Stimulated activated CD4-positive, alpha-beta T cell treated with anti-CD3 and anti-CD28 coated beads, TNF-alpha, amount 100 ng/mL, for 4 hours (primary cell): Measurements from ENCODE around the gene PEPD.
A peak's percentile ranks its signal among the peaks of the same experiment; 100 is the strongest.
"Not testable (repeated sequence)": the region's sequence is repeated elsewhere in the genome, so short reads cannot be mapped to it uniquely, and the experiment has no call there.

Experiments
- DNase-seq, 3 experiments: peaks; one replicate each; pipeline ENCODE4 v3.0.0-alpha.2; 2020; ENCODE audit warnings: low read depth in 3 of 3

The PEPD gene

DNA sequence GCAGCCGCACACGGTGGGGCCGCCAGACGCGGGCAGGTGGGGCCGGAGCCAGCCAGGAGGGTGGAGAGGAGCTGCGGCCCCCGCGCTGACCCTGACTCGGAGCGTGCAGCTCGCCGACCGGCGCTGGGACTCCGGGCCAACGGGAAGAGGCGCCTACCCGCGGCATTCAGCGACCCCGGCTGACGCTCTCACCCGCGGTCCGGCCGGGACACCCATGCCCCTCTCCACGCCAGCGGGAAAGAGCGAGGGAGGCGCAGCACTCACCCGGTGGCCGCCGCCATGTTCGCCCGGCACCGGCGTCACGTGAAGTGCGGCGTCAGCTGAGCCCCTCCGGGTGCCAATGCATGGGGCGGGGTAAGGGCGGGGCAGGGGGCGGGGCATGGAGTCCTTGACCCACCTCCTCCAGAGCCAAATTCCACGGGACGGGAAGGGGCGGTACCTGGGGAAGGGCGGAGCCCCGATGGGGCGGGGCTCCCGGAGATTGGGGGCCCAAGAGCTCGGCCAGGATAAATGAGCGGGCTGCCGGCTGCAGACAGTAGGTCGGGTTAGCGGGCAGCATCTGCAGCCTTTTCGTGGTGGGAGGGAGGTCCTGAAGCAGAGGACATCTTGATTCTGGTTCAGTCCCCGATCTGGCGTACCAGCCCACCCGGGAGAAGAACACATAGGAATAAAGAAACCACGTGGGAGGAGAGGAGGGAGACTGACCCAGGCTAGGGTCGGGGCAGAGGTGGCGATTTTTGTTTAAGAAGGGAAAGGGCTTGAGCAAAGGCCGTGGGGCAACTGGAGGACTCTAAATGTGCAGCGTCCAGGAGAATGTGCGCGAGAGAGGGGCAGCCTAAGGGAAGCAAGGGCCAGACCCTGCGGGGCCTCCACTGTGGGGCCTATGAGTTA lies at the start of gene PEPD:
TSS of gene PEPD (minus strand) at position 312 of the 891 bp plus-strand sequence. CDS start at position 281, 31 bp downstream.
- peak; percentile 73 to 77 (median 76) for DNase-seq

DNA sequence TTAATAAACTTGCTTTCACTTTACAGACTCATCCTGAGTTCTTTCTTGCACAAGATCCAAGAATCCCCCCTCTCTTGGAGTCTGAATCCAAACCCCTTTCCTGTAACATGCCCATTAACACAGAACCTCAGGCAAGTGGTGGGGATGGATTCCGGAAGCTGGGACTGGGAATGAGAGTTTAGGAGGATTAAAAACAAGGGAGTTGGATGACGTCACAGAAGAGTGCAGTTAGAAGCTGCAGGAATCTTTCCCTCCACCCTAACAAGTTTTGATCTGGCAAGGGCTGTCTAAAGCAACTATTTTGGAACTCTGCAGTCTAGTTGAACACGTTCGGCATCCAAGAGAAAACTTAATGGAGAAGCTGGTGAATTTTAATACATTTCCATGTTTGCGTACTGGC lies 48.2 kb upstream of the PEPD start:
- DNase-seq: no peak

DNA sequence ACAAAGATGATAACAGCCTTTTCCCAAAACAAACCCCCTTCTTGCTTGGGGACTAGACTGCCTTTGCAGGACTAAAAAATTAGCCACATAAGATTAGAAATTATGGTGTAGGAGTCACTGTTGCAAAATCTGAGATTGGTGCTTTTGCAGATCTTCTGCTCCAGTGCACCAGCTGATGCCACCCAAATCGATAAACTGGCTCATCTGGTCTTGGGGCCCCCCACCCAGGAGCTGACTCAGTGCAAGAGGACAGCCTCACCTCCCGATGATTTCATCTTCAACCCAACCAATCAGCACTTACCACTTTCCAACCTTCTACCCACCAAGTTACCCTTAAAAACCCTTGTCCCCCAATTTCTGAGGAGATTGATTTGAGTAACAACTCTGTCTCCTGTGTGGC lies 47.1 kb upstream of the PEPD start:
- DNase-seq: no peak

DNA sequence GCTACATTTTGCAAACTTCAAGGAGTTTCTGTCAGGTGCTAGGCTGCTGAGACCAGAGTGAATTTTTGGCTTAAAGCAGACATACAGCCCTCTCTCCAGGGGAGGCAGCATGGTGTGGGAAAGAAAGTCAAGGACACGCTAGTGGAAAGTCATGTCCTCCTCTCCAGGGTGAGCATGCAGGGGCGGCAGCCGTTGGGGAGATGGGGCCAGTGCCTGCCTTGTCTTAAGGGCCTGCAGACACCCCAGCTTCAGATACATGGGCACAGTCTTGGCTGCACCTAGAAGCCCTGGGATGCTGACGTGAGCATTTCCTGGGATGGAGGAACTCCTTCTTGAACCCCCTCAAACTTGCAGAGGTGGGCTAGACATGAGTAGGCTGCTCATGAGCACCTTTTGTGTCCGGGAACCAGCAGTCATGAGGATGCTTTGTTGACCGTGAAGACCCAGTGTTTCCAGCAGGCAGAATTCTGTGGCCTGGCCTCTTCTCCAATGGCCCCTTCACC lies 43.3 kb upstream of the PEPD start:
- no peak for DNase-seq

DNA sequence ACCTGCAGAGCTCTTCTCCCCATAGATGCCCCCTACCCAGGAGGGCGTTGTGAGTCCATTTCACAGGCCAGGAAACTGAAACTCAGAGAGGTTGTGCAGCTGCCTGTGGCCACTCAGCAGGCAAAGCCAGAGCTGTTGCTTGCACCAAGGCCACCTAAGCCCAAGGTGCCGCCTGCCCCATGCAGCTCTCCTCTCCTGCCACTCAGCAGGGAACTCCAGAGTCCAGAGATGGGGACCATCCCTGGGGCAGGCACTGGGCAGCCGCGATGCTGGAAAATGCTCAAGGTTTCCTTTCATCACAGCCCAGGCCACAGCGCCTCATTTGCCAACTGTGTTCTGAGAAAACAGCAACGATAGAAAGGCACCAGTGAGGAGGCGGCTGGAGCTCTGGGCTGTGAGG lies 41.0 kb upstream of the PEPD start:
- no peak for DNase-seq

DNA sequence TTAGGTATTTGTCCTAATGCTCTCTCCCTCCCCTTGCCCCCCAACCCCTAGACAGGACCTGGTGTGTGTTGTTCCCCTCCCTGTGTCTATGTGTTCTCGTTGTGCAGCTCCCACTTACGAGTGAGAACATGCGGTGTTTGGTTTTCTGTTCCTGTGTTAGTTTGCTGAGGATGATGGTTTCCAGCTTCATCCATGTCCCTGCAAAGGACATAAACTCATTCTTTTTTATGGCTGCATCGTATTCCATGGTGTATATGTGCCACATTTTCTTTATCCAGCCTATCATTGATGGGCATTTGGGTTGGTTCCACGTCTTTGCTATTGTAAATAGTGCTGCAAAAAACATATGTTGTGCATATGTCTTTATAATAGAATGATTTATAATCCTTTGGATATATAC lies 40.1 kb upstream of the PEPD start:
- not testable (repeated sequence) for DNase-seq

DNA sequence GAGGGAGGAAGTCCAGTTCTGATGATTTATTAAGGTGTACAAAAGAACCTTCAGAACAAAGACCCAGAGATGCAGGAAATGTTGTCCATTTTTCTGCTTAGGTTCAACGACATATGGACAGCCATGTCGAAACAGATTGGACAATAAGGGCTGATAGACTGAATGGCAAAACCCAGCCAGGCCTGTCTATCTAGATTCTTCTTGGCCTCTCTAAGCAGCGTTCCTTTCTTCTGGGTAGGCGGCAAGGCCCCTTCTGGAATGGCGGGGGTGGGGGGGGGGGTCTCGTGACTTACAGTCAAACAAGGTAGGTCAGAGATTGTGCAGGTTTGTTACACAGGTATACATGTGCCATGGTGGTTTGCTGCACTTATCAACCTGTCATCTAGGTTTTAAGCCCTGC lies 39.7 kb upstream of the PEPD start:
- DNase-seq: no peak

DNA sequence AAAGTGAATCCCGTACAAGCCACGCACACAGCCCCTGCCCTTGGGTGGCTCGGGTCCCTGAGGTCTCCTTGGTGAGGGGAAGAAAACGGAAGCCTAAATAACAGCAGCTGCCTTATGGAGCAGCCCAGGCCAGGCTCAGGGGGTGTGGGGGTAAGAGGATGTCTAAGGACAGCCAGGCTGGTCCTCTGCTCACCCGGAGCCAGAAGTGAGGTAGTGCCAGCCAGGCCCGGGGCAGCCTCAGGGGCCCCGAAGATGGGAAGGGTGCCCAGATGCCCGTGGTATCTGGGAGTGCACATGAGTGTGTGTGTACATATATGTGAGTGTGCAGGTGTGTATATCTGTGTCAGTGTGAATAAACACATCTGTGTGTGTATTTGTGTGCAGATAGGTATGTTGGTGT lies 38.4 kb upstream of the PEPD start:
- DNase-seq: no peak

DNA sequence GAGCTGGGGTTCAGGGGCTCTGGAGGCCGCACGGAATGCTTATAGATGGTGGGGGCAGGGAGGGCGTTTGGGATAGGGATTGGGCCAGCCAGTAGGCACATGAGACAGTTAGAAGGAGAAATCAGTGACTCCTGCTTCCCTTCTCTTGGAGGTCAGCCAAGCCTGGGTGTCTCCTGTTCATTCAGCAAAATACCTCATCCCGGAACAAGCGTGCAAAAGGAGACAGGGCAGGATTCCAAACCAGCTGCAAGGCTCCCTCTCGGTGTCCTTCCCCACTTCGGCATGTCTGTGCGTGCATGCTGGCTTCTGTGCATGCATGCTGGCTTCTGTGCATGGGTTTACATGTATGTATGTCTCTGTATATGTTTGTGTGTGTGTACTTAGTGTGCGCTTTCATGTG lies 37.3 kb upstream of the PEPD start:
- no peak for DNase-seq

DNA sequence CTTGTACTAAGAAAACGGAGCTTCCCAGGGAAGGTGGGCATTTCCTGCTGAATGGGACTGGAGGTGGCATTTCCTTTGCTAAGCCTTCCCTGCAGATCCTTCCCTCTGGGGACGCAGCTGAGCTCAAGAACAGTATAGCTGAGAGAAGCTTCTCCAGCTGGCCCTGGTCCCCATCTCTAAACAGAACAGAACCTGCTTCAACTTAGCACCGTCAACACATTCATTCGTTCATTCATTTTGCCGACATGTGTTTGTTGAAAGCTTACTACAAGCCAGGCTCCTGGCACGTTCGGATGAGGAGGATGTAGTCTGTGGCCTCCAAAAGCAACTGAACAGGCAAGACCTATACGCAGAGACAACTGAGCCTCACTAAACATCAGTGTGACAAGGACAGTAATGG lies 36.6 kb upstream of the PEPD start:
- DNase-seq: no peak

DNA sequence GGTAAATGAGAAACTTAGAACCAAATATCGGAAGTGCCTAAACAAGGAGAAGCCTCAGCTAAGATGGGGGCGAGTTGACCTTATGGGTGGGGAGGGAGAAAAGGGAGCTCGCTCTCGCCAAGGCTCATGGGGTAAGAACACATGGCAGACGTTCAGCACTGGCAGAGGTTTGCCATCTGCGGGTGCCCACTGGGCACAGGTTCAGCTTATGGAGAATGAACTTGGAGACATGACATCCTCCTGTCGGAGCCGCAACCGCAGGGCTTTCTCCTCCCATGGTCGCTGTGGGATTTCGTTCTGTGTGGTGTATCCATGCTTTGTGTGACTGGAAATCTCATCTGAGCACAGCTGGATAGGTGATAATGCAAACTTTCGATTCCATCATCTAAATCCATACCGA lies 36.1 kb upstream of the PEPD start:
- DNase-seq: no peak

DNA sequence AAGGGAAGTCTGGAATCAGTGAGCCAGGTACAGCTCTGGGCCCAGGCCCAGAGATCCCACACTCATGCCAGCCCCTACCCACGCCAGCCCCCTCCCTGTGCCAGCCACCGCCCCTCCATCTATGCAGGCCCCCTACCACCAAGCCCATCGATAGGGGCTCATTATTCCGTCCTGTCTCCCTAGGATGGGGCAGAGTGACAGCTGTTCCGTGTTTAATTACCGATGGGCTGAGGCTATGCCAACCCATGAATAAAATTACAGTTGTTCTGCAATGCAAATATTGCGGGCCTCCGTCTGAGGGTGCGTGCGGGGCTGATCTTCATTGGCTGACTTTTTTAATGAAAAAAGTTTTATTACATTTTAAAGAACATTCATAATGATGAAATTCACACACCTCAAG lies 35.6 kb upstream of the PEPD start:
- no peak for DNase-seq

DNA sequence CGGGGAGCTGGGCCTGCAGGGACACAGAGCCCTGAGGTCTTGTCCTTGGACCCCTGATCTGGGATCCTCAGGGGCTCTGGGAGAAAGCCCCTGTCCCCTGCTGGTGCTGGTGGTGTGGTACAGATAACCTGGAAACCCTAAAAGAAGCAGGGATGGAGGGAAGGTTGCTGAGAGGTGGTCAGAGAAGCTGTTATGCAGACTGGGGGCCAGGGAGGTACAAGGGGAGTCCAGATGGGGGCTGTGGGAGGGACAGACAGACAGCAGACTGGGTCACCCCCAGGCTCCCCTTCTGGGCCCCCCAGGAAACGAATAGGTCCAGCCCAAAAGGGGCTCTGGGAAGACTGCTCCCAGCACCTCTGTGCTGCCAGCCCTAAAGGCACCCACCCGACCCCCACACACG lies 34.7 kb upstream of the PEPD start:
- DNase-seq: no peak

DNA sequence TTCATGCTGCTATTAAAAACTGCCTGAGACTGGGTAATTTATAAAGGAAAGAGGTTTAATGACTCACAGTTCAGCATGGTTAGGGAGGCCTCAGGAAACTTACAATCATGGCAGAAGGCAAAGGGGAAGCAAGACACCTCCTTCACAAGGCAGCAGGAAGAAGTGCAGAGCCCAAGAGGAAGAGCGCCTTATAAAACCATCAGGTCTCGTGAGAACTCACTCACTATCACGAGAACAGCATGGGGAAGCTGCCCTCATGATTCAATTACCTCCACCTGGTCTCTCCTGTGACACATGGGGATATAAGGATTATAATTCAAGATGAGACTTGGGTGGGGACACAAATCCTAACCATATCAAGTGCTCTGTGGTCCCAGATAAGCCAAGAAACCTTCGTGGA lies 34.1 kb upstream of the PEPD start:
- DNase-seq: not testable (repeated sequence)

DNA sequence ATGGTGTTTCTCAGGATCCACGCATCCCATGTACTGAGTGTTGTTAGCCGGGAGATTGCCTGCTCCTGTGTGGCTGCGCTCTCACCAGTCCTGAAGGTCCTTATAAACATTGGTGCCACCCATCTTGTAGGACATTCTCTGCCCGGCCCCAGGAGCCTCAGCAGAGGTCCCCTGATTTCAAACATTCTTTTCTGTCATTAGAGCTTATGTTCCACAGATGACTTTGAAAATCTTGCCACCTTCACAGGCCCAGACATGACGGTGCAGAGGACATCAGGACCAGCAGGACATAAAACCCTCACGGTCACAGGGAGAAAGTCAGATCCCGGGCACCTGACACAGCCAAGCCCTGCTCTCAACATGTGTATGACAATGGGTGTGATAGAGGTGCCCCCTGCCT lies 33.2 kb upstream of the PEPD start:
- DNase-seq: no peak

DNA sequence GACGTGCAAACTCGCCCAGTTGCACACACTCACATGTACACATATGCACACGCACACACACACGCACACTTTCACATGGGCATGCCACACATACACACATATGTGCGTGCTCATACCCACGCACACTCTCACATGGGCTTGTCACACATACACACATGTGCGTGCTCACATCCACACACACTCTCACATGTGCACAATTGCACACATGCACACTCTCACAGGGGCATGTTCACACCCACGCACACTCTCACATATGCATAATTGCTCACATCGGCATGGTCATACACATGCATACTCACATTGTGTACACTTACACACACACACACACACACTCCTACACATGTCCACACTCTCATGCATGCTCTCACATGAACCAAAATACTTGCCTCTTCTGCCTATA lies 32.8 kb upstream of the PEPD start:
- DNase-seq: no peak

DNA sequence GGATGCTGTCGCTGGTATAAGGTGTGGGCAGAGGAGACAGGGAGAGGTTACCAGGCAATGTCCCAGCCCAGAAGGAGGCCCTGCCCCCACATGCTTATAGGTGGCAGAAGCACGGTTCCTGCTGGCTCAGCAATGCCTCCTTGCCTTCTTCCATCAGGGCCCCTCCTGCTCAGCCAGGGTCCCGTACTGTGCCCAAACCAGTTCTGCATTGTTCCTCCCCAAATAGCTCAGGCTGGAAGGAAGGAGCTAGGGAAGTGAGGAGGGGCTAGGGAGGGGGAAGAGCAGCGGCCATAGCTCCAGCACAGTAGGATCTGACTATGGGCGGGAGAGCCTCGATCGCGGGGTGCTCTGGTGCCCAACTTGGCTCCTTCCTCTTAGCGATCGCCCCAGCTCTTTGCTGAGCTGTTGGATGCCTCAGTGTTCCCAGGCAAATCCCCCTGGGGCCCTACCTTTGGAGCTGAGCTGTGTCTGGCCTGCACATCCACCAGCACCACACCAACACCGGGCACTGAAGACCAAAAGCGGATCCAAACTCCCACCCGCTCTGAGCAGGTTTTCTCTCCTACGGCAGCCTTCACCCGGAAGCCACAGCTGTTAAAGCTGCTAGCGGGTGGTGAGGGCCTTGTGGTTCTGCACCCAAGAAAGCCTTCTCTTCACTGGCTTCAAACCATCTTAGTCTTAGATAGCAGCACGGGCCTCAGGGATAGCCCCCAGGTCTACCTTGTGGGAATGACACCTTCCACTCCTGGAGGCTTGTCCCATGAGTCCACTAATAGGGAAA lies 32.1 kb upstream of the PEPD start:
- no peak for DNase-seq

DNA sequence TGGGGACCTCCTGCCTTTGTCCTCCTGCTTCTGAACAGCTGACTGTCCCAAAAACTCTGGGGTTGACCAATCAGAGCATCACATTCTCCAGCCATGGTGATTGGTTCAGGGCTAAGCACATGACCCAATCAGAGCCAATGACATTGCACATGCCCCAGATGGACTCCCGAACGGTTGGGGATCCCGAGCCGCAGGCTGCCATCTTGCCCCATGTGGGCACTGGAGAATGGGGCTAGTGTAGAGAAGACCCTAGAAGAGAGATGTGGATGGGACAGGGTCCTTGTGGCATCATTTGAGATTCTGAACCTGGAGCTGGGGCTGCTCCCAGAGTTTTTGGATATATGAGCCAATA lies 31.3 kb upstream of the PEPD start:
- no peak for DNase-seq

DNA sequence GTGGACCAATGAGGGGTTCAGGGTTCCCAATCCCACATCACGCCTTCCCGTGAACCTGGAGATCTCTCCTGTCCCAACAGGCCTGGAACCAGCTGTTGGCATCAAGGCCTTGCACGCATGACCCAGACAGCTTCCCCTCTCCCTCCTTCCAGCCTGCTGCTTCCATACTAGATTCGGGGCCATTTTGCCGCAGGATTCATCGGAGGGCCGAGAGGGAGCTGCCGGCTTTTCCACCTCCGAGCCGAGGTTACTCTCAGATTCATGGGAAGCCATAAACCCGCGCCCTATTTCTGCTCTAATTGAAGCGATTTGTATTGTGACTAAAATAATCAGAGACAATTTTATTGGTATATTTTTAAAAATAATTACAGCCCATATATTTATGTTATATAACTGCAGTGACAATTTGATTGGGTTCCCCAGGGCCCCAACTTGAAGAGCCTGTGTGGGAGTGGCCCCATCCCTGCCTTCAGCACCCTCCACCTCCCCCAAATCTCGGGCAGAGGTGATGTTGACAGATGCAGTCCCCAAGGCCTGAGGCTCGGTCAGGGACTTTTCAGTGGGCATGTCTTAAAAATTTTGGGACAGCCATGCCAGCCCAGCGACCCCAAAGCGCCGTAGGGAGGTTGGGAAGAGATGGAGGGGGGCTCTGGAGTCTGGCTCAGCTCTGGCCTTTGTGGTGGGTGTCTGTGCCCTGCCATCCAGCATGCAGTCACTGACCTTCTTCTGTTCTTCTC lies 30.8 kb upstream of the PEPD start:
- DNase-seq: no peak

DNA sequence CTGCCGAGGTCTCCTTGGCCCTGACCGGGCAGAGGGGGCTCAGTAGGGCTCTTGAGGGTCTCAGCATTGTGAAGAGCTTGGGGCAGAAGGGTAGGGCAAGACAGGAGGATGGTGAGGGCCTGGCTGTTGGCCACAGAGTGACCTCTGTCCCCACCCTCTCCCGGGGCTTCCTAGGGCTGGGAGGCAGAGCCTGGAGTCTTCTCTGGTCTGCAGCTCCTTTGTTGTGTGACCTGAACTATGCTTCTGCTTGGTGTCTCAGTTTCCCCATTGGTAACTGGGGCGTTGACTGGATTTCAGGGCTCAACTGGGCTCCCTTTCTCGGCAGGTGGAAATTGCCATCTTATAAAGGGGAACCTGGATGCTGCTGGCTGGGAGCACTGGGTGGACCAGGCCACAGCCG lies 30.1 kb upstream of the PEPD start:
- DNase-seq: no peak

DNA sequence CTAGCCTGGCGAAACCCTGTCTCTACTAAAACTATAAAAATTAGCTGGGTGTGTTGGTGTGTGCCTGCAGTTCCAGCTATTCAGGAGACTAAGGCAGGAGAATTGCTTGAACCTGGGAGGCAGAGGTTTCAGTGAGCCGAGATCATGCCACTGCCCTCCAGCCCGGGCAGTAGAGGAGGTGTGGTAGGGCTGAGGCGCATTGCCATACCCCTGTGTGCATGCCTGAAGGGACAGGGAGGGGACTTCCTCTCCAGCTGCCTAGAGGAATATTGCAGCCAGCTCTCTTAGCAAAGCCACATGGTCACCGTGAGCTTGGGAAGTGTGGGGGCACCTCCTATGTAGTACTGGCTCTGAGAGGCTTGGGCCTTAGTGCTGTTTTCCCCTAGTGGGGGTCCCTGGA lies 29.2 kb upstream of the PEPD start:
- no peak for DNase-seq

DNA sequence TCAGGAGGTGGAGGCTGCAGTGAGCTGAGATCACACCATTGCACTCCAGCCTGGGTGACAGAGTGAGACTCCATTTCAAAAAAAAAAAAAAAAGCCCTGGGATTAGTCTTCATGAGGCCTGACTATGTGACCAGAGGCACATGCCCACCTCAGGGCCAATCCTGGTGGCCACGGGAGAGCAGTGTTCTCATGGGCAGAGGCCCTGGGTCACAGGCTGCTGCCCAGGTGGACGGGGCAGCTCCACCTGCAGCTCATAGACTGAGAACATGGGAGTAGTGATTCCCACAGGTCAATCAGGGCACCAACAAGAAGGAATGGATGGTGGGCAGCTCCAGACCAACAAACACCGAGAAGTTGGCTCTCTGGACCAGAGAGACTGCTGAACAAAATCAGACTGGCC lies 26.1 kb upstream of the PEPD start:
- DNase-seq: no peak
